NCI-H526 (cell line): Measurements from ENCODE around the gene GATA3.
A peak's percentile ranks its signal among the peaks of the same experiment; 100 is the strongest.

Experiments
- DNase-seq, 2 experiments: peaks; one replicate each; lab custom pipeline; 2025; lab: John Stamatoyannopoulos, UW

The GATA3 gene

GRCh38 chr10:8100366-8100765 is 45.9 kb downstream of the GATA3 start:
- no peak for DNase-seq

DNA sequence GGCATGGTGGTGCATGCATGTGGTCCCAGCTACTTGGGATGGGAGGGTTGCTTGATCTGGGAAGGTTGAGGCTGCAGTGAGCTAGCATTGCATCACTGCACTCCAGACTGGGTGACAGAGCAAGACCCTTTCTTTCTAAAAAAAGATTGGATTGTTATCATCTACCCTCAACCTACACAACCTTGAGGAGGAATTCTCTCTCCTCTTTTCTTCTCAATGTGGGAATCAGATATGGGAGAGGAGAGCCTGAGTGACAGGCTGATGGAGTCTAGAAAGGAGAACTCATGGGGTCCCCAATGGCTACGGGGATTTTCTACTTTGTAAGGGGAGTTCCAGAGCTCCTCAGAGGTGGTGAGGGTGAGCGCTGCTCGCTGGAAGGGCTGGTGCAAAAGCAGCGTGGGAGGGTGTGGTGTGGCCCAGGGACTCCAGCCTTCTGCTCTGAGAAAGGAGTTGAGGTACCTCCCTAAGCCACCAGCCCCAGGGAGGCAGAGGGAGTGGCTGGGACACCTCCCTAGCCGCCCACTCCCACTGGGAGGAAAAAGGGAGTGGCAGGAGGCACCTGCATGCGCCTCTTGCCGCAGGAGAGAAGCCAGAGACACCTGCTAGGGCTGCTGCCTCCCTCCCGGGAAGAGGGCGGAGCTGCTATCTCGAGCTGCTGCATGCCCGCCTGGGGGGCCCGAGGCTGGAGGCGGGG is 48.4 kb downstream of the GATA3 start:
- DNase-seq = peak in 1 of 2 experiments; percentile 19

- no peak for DNase-seq
Measured at GRCh38 chr10:8103543-8103942, 49.1 kb downstream of the GATA3 start.

DNA sequence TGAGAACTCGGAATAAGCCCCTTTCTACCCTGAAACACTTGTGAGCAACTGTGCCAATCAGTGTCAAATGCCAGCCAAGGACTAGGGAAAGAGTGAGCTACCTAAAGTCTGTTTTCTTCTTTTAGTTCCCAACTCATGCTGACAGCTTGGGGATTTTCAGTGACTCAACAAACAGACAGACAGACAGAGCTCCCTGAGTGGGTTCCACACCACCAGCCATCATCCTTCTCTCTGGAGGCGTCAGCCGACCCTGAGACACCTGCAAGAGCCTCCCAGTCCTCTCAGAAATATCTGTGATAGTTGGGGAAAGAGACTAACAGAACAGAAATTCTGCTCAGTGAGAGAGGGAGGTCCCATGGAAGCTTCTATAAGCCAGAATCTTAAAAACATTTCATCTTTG is 49.5 kb downstream of the GATA3 start:
- no peak for DNase-seq

- DNase-seq = no peak
Measured at GRCh38 chr10:8104721-8105120, 50.2 kb downstream of the GATA3 start.

GRCh38 chr10:8105932-8106331 is 51.4 kb downstream of the GATA3 start:
- DNase-seq = no peak

- no peak for DNase-seq
Measured at GRCh38 chr10:8112230-8112905, 57.9 kb downstream of the GATA3 start.

DNA sequence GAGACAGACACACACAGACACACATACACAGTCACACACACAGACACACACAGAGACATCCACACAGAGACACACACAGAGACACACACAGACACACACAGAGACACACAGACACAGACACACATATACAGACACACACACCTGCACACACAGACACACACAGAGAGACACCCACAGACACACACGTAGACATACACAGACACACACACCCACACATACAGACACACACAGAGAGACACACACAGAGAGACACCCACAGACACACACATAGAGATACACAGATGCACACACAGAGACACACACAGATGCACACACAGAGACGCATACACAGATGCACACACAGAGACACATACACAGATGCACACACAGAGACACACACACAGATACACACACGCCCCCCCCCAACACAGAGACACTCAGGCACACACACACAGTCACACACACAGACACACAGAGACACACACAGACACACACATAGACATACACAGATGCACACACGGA is 58.5 kb downstream of the GATA3 start:
- DNase-seq = no peak

- DNase-seq = no peak
Measured at GRCh38 chr10:8113616-8114015, 59.1 kb downstream of the GATA3 start.

DNA sequence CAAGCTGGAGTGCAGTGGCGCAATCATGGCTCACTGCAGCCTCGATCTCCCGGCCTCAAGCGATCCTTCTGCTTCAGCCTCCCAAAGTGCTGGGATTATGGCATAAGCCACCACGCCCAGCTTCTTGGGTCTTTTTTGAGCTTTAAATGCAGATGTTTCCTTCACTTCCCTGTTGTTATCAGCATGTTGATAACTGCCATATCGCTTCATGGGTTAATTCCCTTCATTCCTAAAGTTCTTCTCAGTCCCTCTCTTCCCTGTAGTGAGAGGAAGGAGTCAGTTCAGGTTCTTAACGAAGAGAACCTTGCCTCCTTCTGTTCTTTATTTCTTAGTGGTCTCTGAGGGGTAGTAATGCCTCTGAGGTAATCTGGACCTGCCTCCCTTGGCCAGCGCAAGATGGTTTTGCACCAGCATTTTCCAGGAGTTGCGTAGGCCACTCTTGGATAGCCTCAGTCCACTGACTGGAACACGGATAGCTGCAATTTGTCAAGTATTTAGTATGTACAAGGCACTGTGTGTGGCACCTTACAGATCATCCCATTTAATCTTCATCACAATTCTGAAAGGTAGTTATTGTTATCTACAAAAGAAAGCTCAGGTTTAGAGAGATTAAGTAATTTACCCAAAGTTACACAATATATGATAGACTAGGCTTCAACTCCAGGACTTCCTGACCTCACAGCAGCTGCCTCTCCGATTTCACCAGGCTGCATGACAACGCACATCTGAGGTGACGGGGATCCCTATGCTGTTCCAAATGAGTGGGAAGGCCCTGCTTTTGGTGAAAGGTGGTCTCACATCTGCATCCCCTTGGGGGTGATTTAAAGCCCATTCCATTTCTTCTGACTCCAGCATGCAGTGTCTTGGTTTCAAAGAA is 60.5 kb downstream of the GATA3 start:
- DNase-seq = no peak

- no peak for DNase-seq
Measured at GRCh38 chr10:8115618-8115980, 61.1 kb downstream of the GATA3 start.

DNA sequence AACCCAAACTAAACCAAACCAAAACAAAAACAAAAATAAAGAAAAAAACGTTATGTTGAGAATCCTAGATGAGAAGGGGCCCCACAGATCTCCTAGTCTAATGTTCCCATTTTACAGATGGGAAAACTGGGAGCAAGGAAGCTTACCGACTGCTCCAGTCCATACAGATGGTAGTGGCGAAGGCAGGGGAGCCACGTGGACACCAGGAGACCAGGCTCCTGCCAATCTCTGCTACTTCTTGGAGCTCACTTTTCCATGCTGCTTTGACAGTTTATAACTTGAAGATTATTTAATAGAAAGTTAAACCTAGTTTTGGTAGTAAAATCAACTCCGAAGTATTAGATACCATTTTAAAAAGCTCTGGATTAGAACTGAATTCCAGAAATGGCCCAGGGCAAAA is 62.0 kb downstream of the GATA3 start:
- DNase-seq = no peak

GRCh38 chr10:8116926-8117493 is 62.5 kb downstream of the GATA3 start:
- no peak for DNase-seq

DNA sequence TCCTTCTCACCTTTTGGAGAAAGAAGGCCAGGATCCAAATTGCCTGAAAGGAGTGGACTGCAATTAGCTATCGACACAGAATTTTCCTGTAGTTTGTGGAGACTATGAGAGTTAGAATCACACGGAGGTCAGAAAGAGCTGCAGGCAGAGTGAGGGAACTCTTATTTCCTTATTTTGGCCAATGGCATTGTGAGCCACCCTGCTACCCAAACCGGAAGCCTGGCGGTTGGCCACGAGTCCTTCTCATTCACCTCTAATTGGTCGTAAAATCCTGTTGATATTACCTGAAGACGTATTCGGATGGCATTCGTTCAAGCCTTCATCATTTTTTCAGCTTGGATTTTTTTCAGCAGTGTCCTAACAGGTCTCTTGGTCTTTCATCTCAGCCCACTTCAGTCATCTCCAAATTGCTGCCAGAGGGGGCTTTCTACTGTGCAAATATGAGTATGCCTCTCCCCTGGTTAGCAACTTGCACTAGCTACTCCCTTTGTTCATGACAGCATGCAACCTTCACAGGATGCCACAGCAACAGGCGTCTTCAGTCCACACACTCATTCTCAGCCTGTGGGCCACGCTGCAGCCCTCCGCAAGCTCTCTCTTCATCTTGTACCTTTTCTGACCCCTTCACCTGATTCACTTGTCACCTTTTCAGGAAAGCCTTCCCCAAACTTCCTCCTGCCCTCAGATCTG is 66.9 kb downstream of the GATA3 start:
- DNase-seq = no peak

- peak in 1 of 2 experiments; percentile 9 for DNase-seq
Measured at GRCh38 chr10:8122611-8123369, 68.3 kb downstream of the GATA3 start.

DNA sequence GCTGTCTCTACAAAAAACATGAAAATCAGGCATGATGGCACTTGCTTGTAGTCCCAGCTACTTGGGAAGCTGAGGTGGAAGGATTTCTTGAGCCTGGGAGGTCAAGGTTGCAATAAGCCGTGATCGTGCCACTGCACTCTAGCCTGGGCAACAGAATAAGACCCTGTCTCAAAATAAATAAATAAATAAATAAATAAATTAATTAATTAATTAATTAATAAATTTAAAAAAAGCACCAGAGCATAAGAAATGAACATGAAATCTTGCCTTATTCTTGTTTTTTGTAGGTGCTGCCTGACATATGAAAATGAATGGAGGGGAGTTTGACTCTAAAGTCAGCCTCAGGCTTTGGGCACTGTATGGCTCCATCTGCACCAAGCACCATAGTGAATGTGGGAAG is 69.9 kb downstream of the GATA3 start:
- no peak for DNase-seq
